Mucosa of gallbladder (tissue), 1 donor: Measurements from ENCODE around the gene SLC27A3. TPM values are rescaled to one million over a fixed set of nuclear protein-coding genes. Genes with fewer than 3 reads are reported as not detected.
"Not testable (repeated sequence)": the region's sequence is repeated elsewhere in the genome, so short reads cannot be mapped to it uniquely, and the experiment has no call there.

Experiments used
- DNase-seq: peaks from one replicate; pipeline ENCODE4 v3.0.0-alpha.2; 2020; ENCODE audit warnings: low spot score
- total RNA-seq: library from RNA; stranded (reverse); gene quantifications from one replicate; pipeline ENCODE4 v1.2.1, GENCODE V29; 2021
- donor health status: DM: no; HTN: no; CAD: no.

Gene SLC27A3
- total RNA-seq, 1 donor from 2014 or later, result 22.1 TPM

DNA sequence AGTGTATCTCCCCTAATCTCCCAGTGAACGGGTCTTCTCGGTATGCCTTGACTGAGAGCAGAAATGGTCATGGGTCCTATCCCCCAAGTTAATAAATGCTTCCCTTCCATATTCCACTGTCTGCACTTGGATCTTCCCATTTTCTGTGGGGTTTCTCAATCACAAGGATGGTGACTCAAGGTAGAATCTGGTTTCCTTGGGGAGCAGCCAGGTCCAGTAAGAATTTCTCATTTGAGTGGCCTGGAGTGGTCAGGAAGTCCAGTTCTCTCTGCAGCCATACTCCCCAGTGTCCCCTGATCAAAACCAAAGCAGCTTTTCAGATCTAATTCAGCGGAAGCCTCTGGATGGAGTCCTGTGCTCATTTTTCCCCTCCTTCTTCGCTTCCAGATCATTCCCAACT lies 14.8 kb upstream of the SLC27A3 start:
- no peak for DNase-seq

DNA sequence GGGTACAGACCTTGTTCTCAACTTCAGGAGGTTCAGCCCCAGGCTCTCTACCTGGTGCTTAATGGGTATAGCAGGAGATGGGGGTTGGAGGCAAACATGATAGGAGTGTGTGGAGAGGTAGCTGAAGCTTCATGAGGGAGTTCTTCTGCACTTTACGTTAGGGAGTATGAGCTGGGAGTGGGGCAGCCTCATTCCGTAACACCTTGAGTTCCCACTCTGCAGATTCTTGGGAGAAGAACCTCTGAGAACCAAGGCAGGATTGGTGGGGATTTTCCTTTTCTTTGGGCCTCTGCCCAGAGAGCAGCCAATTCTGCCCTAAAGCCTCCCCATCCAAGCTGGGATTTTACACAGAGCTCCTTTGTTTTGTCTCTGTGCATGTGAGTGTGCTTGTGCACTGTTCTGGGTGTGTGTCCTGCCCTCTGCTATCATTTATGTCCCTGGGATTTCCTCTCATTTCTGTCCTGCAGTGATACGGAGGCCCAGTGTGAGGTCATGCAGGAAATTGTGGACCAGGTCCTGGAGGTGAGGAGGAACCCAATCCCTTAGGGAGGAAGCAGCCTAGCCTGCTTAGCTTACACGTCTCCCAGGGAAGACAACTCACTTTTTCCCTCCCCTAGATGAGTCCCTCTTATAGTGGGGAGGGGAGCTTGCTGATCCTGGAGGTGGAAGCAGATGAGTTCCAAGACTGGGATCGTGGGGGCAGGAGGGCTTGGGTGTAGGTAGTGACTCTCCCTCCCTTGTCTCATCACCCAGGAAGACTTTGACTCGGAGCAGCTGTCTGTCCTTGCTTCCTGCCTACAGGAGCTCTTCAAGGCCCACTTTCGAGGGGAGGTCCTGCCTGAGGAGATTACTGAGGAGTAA lies 11.6 kb upstream of the SLC27A3 start:
- DNase-seq, result no peak

- no peak for DNase-seq
Observed at GRCh38 chr1:153764310-153764709, 10.9 kb upstream of the SLC27A3 start.

GRCh38 chr1:153766663-153767062 lies 8.5 kb upstream of the SLC27A3 start:
- DNase-seq, result not testable (repeated sequence)

GRCh38 chr1:153767519-153767918 lies 7.7 kb upstream of the SLC27A3 start:
- DNase-seq, result no peak

DNA sequence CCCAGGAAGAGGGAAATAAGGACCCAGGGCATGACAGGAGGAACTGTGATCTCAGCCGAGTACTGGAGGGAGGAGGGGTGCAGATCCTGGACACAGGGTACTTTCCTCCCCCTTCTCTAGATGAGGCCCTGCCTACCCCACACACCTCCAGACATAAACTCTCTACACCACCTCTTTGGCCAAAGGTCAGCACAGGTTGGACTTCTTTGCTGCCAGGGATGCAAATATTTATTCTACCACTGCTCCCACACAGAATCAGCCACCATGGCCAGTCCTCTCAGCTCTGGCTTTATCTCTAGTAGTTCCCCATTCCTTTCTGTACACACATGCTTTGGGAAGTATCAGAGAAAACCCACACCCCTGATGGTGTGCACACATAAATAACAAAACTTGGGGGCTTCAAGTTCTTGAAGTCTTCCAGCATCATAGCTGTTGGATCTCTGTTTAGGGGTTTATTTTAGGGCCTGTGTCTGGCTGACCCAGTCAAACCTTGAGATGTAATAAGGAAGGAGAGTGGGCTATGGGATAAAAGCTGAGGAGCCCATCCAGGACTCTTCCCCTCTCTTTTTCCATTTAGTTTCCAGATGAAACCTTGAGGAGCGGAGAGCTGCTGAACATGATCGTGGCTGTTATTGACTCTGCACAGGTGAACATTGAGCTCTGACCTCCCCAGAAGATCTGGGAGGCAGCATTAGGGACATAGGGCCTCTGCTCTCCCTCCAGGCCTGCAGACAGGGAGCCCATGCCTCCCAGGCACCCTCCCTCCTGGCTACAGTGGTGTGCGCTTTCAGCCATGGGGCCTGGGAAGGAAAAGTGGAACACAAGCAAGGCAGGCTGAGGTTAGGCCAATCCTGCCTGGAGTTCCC lies 6.7 kb upstream of the SLC27A3 start:
- DNase-seq, result no peak

DNA sequence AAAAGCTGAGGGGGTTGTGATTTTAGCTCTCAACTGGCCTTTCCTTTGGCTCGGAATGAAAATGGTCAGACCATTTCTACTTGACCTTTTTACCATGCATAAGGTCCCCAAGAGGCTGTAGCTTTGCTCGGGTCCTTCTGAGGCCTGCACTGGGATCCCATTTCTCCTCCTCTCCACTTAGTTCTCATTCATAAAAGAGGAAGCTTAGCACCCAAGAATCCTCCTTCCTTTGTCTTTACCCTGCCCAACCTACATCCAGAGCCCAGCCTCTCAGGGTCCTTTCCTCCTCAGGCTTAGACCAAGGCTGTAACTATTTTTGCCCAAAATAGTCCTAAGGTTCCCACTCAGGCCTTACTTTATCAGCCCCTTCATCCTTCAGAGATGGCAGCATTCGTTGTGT lies 6.0 kb upstream of the SLC27A3 start:
- no peak for DNase-seq

GRCh38 chr1:153770797-153771196 lies 4.4 kb upstream of the SLC27A3 start:
- no peak for DNase-seq

- DNase-seq, result no peak
Observed at GRCh38 chr1:153771261-153771660, 3.9 kb upstream of the SLC27A3 start.

DNA sequence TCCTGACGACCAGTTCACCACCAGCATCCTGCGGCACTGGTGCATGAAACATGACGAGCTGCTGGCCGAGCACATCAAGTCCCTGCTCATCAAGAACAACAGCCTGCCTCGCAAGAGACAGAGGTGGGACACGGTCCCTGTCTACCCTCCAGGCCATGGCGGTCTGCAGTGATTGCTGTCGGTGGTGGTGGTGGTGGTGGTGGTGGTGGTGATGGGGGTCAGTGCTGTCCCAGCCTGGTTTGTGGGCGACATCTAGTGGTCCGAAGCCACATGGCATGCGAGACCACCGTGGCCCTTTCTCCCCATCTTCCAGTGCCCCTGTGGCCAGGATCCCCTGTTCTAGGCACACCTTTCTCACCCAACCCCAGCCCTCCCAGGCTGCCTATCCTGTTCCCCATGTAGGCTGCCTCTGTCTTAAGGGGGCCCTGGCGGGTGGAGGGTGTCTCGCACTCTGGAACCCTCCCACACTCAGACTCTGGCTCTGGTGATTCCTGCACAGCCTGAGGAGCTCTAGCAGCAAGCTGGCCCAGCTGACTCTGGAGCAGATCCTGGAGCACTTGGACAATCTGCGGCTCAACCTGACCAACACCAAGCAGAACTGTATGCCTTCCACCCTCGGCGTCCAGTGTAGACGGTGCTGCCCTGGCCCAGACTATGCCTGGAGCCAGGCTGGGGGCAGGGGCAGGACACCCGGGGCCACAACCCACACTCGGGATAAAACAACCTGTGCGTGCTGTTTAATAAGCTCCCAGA lies 3.2 kb upstream of the SLC27A3 start:
- DNase-seq, result no peak

- no peak for DNase-seq
Observed at GRCh38 chr1:153773096-153773921, 1.9 kb upstream of the SLC27A3 start.

DNA sequence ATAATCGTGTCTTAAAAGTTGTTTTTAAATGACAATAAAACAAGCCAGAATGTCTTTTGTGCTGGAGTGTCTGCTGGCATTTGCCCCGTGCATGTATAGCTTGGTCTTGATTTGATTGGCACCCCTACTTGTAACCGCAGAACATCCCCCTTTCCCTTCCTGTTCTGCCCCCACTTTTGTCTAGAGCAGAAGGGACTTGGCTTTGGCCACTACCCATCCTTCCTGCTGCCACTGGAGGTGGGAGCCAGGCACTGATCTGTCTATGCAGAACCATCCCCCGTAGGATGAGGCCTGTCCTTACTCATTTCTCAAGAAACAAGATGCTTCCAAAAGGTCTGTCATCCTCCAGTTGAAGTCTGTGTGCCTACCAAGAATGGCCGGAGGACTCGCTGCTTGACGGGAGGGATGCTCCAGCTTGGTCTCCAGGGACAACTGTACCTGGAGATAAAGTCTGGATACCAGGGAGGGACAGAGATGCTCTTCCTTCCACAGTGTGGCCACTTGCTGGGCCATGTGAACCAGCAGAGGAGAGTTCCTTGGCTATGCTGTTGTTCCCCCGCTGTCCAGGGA lies 1.1 kb upstream of the SLC27A3 start:
- DNase-seq, result no peak

GRCh38 chr1:153775458-153776327 lies 486 bp downstream of the SLC27A3 start:
- peak; percentile 39 for DNase-seq

DNA sequence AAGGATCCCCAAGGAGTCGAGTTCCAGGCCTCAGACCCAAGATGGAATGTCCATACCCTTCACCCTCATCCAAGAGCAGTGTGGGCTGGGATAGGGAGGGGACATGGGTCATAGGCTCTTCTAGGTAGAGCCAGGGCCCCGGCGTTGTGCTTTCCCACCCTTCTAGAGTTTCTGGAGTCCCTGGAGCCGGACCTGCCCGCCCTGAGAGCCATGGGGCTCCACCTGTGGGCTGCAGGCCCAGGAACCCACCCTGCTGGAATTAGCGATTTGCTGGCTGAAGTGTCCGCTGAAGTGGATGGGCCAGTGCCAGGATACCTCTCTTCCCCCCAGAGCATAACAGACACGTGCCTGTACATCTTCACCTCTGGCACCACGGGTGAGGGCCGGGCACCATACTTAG lies 1.1 kb downstream of the SLC27A3 start:
- DNase-seq, result no peak

- DNase-seq, result no peak
Observed at GRCh38 chr1:153776845-153777370, 1.7 kb downstream of the SLC27A3 start.

DNA sequence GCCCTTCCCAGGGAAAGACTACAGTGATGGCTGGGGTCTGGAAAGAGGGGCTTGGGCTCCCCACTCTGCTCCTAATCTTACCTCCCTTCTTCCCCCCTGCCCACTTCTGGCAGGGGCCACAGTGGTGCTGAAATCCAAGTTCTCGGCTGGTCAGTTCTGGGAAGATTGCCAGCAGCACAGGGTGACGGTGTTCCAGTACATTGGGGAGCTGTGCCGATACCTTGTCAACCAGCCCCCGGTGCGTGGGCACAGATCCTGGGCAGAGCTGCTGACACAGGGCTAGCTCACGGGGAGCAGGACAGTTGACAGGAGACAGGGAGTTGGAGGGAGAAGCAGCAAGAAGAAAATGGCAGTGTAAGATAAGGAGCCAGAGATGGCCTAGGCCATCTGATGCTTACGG lies 2.4 kb downstream of the SLC27A3 start:
- no peak for DNase-seq

- no peak for DNase-seq
Observed at GRCh38 chr1:153778051-153778823, 3.0 kb downstream of the SLC27A3 start.

GRCh38 chr1:153778824-153779519 lies 3.8 kb downstream of the SLC27A3 start:
- DNase-seq, result no peak
